Measurements from ENCODE around the gene FGF14.
"Not testable (repeated sequence)": the region's sequence is repeated elsewhere in the genome, so short reads cannot be mapped to it uniquely, and the experiment has no call there.

The FGF14 gene

DNA sequence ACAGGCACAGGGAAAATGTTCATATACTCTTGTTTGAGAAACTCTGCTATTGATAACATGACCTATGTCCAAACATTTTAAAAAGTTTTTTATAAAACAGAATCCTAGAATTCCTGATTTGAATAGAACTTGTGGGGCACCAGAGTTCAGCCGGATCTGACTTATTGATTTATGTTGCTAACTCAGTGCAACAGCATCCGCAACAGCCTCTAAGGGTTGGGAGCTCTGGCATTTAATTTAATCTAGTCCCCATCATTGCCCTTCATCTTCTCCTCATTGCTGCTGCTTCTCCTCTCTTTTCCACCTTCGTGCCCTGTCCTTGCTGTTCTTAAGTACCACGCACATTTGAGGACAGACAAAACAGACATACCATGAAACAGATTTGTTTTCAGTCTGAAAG is 214.5 kb downstream of the FGF14 start:
- DNase-seq: no peak

DNA sequence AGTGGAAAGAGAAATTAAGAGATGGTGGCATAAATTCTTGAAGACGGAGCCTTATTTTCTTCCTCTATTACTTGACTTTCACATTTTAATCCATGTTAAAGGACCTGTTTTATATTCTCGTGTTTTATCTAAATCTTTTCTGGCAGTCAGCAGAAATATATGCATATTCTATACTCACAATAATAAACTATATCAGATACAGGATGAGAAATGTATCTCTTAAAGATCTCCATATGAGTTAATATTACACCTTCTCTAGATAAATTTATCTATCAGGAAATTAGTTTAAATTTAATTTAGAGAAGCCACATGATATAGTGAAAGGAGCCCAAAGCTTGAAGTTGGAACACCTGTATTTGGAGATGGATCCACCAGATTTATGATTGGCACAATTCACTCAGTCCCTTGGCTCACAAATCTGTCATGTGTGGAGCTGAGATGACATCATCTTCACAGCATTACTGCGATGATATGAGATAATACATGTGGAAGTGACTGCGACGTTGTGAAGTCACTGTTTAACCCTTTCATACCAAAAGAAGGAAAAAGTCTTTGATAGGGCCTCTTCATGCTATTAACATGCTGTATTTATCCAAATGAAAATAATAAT is 216.4 kb downstream of the FGF14 start:
- DNase-seq: no peak

DNA sequence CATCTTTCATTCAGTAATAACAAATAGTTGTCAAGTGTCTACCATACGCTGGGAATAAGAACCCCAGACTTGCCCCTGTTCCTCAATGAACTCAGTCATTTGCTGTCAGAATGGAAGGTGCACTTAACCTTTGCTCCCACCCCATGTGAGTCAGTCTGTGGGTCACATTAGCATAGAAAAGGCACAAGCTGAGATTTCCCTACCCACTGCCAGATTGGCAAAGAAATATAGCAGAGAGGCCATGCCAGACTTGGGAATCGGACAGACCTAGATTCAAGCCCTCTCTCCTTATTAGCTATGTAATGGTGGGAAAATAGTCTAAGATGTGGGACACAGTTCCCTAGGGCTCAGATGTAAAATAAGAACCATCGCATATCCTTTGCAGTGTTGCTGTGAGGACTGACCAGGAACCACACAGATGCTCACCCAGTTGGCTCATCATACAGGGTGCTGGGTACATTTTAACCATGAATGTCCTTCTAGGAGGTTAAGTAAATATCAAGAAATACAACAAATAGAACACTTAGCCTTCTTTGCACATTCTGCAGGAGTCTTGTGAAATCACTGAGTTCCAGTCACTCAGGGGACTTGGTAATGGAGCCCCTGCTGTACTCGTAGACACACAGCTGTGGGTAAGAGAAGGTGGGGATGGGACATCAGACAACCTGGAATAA is 218.2 kb downstream of the FGF14 start:
- no peak for DNase-seq

DNA sequence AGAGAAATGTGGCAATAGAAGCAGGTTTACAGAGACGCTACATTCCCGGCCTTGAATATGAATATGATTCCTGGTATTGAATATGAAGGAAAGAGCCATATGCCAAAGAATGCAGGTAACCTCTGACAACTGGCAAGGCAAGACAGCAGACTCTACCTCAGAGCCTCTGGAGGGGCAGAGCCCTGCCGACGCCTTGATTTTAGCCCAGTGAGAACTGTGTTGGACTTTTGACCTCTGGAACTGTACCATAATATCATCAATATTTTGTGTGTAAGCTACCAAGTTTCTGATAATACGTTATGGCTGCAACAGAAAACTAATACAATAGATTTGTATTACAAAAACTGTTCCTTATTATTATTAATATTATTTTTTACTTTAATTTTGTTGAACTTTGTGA is 219.7 kb downstream of the FGF14 start:
- DNase-seq: no peak

DNA sequence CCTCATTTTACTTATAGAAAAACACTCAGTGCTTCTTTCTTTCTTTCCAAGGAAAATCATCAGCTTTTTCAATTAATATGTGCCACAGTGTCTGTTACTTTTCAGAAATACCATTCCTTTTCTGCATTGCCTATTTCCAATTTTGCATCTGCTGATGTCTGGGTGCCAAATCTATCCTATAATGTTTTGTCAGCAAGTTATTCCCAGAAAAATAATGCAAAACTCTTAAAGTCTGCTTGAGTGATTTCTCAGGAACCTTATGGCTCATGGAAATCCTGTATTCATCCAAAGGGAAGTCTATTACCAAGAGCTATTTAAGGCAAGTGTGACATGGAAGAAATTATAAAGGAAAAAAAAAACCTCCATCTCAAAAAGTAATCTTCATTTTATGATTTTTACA is 224.4 kb downstream of the FGF14 start:
- DNase-seq: no peak

DNA sequence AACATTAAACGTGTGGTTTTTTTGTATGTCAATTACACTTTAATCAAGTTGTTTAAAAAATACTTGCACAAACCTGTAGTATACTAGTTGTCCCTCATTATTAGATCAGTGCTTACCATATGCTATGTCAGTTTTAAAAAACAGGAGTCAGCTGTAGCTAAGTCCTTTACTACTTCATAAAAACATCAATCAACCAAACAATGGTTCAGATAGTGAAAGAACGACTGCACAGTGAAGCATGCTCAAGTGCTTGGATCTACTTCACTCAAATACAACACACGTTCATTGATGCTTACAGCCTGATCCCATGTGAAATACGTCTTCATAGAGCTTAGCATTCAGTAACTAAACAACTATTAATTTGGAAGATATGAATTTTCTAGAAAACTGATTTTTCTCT is 225.0 kb downstream of the FGF14 start:
- no peak for DNase-seq

DNA sequence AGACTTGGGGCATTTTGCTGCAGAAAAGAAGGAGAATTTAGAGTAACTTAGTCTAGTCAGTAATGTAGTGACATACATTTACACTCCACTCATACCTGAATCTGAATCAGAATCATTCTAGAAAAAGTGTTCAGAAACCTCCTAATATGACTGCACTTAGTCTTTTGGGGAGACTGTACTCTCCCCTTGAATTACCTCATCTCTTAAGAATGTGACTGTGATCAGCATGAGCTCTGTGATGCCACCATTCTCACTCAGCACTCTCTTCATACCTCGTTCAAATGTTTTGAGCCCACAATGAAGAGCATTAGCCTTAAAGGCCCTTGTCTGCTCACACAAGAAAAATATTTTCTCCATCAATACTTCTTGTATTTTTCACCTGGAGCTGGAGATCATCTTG is 229.4 kb downstream of the FGF14 start:
- DNase-seq: no peak

DNA sequence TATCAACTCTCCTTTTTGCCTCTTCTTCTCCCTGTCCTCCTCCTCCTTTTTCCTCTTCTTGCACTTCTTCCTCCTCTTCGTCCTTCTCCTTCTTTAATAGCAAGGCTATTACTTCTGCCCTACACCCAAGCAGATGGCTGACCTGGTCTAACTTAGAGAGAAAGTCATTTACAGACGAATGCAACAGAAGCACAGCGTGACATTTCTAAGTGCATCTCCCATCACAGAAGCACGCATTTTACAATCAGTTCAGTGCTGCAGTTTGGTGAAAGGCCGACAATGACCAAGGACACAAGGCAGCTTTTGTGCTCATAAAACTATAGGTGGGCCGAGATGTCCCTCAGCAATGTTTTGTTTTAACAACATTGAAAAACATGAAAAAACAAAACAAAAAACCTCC is 231.5 kb downstream of the FGF14 start:
- no peak for DNase-seq

DNA sequence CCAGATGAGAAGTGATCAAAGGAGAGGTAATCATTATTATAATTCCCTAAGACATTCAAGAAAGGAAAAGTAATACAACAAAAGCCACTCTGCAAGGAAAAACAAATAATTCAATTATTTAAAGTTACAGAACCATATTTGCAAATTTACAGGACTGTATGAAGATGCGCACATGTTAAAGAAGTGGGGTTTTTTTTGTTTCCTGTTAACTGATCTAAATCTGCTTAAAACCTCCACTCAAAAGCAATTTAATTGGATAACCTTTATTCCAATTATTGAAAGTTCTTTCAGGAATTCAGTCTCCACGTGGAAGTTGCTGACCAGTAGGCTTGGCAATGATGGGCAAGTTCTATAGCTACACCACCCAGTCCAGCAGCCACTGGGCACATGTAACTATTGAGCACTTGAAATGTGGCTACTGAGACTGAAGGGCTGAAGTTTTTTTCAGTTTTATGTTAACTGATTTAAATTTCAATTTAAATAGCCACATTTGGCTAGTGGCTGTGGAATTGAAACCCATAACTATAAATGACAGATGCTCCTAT is 232.3 kb downstream of the FGF14 start:
- DNase-seq: no peak

DNA sequence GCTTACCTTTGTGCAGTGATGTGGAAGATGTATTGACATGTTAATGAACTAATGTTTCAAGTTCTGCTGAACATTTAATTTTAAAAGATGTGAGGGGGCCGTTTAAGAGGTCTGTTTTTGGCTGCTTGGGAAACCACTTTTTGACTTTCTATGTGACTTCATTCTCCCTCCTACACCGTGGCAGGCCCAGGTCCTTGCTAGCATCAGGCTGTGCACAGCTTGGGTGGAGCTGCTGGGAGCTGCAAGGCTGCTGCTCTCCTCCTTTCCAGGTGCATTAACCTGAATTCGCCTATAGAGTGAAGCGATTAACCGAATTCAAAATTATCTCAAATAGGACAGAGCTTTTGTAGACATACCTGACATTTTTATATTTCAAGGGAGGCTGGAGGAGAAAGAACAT is 249.1 kb downstream of the FGF14 start:
- DNase-seq: no peak

DNA sequence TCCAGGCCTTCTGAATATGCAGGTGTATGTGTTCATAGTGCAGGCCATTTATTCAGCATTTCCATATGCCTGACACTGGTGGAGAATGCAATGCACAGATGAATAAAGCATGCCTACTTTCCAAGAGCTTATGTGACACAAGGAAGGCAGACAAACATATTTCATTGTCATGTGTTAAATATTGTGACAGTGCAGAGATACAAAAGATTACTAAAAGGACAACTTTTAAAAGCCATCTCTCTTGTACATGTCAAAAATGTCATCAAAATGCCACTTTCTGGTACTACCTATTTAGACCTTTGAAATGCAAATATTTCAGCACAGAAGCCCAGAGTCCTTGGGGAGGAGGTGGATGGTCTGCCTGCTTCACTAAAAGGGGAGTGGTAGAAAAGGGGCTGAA is 254.5 kb downstream of the FGF14 start:
- no peak for DNase-seq

DNA sequence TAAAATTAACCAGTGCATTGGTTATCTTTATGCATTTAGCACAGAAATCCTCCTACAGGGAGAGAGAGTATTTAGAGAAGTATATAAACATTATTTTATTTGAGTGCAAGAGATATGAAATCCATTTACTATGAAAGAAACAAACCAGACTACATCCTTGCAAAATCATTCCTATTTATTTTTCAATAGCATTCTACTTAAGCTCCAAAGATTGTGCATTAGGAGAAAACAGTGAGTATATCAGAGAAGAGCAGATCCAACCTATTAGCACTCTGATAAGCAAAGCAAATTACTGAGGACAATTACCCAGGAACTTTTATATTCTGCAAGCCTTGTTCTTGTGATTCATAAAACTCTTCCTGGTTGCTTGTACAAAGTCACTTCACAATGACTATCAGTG is 256.1 kb downstream of the FGF14 start:
- DNase-seq: no peak

DNA sequence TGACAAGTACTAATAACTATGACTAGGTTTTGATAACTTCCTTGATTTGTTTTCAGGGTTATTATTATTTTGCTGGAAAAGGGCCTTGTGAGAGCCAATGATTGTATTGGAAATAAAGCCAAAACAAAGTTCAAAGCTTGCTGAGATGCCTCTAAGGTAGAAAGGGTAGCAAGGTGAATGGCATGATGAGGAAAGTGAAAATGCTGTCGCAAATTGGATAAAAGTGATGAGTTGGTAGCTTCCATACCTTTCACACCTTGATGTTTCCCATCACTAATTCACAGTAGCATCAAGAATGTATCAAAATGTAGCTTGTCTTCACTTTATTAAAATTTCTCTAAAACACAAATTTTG is 259.4 kb downstream of the FGF14 start:
- DNase-seq: no peak

DNA sequence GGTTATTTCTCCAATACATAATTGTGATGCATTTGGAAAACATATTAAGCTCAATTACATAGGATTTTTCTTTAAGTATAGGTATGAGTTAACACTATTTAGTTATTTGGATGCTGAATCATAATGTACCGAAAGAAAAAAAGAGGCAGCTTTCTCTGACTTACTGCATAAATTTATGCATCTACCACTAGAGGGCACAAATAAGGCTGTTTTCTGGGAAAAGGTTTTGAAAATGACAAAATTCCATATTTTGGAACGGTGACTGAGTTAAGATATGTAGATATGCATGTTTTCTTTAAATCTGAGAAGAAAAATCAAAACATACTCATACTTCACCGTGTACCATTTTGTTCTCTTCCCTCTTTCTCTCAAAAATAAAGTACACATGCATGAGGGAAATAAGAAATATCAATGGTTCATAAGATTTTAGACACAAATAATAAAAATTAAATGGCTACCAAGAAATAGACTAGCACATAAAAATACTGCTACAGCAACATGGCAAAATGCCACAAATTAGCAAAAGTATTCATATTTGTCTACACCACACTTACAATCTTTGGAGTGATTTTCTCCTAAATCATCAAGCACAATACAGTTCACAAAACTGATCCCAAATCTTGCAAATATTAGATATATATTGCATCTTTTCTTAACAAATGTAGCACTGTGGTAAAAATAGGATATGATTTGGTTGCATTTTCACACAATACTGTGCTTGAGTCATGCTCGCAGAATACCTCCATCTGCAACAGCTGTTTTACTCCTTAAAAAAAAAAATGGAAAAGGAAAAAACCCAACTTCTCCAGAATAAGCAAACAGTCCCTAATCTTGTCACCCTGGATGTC is 260.0 kb downstream of the FGF14 start:
- peak; percentile 34 for DNase-seq

DNA sequence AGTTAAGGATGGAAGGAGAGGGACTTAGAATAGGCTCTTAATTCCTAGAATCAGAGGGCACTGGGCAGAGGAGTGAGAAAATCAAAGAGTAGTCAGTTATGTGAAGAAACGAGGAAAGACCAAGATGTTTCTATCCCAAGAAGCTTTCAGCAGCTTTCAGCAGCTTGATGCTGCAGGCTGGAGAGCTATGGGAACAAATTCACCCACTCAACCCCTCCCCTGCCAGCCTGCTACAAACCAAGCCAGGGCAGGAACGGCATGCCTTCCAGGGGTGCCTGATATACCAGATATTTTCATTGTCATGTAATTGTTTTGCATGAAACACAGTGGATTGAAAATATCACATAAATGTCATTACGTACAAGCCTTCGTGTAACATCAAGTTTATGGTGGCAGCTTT is 262.2 kb downstream of the FGF14 start:
- DNase-seq: no peak

DNA sequence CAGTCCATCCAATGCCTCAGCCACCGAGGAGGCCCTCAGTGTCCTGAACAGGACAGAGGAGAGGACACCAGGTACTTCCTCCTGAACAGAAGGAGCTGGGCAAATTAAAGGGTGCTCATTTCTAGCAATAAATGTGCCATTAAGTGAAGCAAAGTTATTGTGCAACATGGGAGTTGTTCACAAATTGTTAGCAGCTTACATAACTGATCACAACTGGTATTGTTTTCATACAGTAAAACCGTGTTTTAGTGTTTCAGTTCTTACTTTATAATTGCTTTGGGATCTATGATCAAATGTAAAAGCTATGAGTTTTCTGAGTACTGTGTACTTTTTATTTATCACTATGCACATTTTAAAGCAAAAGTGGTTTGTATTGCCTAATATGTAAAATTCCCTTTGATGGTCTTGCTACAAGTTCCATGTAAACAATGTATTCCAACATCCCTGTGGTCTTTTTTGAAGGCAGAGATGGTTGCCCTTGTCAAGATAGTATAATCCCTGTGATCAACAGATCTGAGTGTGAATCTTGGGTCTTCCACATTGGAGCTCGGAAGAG is 263.1 kb downstream of the FGF14 start:
- DNase-seq: no peak

DNA sequence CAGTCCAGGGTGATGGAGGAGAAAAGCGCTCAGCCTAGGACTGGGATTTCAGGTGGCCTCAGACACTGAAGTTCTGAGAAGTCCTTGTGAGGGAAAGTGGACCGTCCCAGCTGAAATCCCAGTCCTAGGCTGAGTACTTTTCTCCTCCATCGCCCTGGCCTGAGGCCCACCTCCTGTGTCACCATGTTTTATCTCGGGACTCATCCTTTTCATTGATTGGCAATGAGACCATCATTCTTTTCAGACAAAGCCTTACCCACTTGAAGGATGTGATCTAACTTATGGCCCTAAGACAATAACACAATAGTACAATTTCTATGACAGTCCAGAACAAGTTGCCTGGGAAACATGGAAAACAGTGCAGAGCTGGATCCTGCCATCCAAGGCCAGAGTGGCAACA is 263.9 kb downstream of the FGF14 start:
- not testable (repeated sequence) for DNase-seq

DNA sequence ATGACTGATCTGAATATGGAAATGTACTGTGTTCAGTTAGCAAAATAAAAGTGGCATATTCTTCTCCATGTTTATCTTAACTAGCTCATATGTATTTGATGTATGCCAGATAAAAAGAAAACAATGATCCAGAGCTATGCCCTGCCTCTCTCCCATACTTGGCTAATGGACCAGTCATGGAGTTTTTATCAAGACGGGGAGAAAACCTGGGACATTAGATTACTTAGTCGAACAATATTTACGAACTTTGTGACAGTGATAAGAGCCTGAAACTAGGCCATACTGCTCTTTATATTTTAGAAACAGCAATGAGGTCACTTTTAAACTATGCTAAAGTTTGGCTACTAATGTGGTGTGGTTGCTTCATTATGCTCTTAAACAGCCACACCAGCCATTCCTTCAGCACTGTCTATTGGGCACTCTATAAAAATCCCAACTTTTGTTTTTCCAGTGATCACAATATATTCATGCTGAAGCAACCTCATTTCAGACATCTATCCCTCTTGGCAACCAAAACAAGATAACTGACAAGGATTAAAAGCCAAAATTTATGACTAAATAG is 265.0 kb downstream of the FGF14 start:
- DNase-seq: no peak

DNA sequence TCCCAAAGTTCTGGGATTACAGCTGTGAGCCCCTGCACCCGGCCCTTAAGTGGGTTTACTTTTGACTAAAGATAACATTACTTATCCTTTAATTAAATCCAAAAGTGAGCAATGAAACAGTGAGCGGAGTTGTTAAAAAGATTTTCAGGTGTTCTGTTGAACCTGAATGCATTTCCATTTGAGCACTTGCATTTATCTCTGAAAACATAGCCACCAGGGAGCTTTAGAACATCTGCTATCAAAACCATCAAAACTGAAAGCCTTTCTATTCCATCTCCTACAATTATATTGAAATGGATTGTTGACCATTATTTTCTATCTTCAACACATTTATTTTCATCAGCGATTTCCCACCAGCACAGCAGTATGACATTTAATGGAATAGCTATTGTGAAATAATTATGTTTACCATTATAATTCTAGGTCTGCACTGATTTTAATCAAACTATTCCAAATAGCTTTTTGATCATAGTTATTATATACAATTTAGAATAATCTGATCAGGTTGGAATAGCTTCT is 269.0 kb downstream of the FGF14 start:
- no peak for DNase-seq

DNA sequence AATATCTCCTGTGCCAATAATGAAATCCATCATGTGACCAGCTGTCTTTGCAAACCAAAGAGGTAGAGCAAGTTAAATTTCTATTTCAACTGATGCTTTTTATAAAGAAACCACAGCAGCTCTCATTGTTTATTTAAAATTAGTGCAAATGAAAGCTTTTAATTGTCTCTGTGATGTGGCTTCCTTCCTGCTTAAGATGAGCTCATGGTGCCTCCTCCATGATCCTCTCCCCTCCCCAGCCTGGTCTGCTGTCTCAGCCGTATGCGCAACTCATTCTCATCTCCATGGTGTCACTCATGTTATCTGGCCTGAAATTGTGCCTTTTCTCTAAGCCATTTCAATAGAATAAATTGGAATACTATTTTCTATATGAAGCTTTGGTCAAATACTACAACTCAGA is 270.6 kb downstream of the FGF14 start:
- DNase-seq: no peak

DNA sequence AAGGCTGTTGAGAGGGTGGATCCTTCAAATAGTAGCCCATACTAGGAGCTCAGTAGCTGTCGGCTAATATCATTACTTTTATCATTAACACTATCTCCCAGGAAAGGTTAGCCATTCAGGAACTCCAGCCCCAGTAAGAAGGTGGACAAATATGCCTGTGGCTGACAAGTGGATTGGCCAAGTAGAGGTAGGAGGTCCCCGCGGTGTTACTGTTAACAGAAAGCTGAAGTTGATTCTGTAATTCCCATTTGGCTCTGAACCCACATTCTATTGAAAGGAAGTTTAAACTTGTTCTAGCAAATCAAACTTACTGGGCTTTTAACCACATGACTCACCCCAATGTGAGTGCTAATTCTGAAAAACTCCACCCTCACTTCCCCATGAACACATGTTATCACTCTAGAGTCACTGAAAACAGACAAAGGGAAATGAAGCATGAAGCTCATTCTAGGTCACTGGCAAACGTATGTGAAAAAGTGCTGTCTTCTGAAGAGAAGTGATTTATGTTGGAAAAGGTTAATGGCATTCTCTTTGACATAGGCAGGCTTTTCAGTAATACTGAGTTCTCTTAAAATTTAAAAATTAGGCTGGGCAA is 273.5 kb downstream of the FGF14 start:
- peak; percentile 1 for DNase-seq

DNA sequence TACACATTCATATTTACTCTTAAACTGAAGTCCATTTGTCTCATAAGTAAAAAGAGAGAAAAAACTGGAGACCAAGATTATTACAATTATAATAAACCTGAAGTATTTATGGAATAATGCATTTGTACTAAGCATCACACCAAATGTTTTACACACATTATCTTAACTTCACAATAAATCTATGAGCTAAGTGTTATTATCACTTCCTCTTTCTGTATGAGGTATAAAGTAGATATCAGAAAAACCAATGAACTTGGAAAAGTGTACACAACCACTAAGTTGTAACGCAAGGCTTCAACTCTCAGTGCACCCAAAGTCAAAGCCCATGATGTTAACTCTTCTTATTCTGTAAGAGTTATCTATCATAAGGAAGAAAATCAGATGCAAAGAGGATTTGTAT is 274.7 kb downstream of the FGF14 start:
- DNase-seq: no peak

DNA sequence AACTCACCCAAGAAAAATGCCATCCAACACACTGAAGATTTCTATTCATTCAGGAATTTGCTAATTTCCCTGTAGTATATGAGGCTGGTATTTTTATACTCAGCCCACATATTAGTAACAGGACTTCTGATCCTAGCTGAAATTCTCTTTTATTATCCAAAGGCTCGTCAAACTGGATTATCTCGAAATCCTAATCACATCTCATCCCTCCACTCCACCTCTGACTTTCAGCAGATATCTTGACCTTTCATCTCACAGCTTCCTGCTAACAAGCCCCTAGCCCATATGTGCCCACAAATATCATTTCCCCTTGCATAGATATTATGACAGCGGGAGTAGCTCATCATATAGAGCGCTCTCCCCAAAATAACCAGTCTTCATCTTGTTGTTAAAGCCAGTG is 279.7 kb downstream of the FGF14 start:
- no peak for DNase-seq
